Kidney (tissue), 14 donors: ENCODE results near the gene MRS2. TPM values are rescaled to one million over a fixed set of nuclear protein-coding genes. Genes with fewer than 3 reads are reported as not detected.
A peak's percentile ranks its signal among the peaks of the same experiment; 100 is the strongest.
"Not testable (repeated sequence)": the region's sequence is repeated elsewhere in the genome, so short reads cannot be mapped to it uniquely, and the experiment has no call there.

ENCODE experiments used
- DNase-seq, 5 donors: peaks; one replicate each; pipeline ENCODE4 v3.0.0-alpha.2; 2013 to 2020
- FAIRE-seq: peaks from 2 replicates; lab custom pipeline; 2012; peaks lifted over from hg19 to GRCh38; lab: Jason Lieb, UNC
- H3K27ac ChIP-seq, 2 donors: one replicate each; pipeline ENCODE4 v1.7.0; 2013; ENCODE audit warnings: low read depth in 2 of 2, low read length in 2 of 2, inconsistent platforms in 1 of 2
- H3K27me3 ChIP-seq: one replicate; pipeline ENCODE4 v1.7.1; 2013; ENCODE audit warnings: low read length, inconsistent platforms; ENCODE audit not compliant: control insufficient read depth, insufficient read depth
- H3K36me3 ChIP-seq, 3 donors: one replicate each; pipeline versions ENCODE4 v1.7.0 to v1.7.1; 2013; ENCODE audit warnings: low read length in 3 of 3, control low read depth in 1 of 3, inconsistent platforms in 1 of 3; ENCODE audit not compliant: insufficient read depth in 3 of 3, control insufficient read depth in 2 of 3
- H3K4me1 ChIP-seq, 3 donors: one replicate each; pipeline versions ENCODE4 v1.7.0 to v1.7.1; 2013; ENCODE audit warnings: low read length in 3 of 3, inconsistent platforms in 1 of 3, low read depth in 1 of 3; ENCODE audit not compliant: control insufficient read depth in 2 of 3, insufficient read depth in 2 of 3
- H3K4me3 ChIP-seq, 3 donors: one replicate each; pipeline versions ENCODE4 v1.7.0 to v1.8.1; 2013; ENCODE audit warnings: low read length in 3 of 3, control low read depth in 1 of 3, inconsistent platforms in 1 of 3
- H3K9ac ChIP-seq, 3 donors: one replicate each; pipeline versions ENCODE4 v1.7.0 to v1.7.1; 2013; ENCODE audit warnings: low read length in 3 of 3, control low read depth in 1 of 3, inconsistent platforms in 1 of 3
- H3K9me3 ChIP-seq, 3 donors: one replicate each; pipeline versions ENCODE4 v1.7.0 to v1.7.1; 2013; ENCODE audit warnings: low read length in 3 of 3, control low read depth in 1 of 3, inconsistent platforms in 1 of 3; ENCODE audit not compliant: control insufficient read depth in 2 of 3, insufficient read depth in 1 of 3
- intact Hi-C: fragments of 100-400 bp; cut with DNase I; formaldehyde crosslinking; loops from one replicate; pipeline ENCODE4 v1.11.1; 2022
- polyA plus RNA-seq: library from polyadenylated mRNA; stranded (reverse); fragments of 350-450 nt; fragmentation: Illumina TruSeq; extraction: RNeasy Lipid Tissue Mini Kit (QIAGEN cat#74804); gene quantifications from one replicate; pipeline ENCODE4 v1.2.3, GENCODE V29; 2014; ENCODE audit warnings: low read depth, low replicate concordance; ENCODE audit not compliant: insufficient read depth
- total RNA-seq: library from RNA; stranded (reverse); fragmentation: NEBNext Ultra II Directional; extraction: Animal tissue kit (Norgen Biotek cat#: 25700); gene quantifications from one replicate; pipeline ENCODE4 v1.2.1, GENCODE V29; 2021
- TF ChIP-seq, protein P1 (sequence below): IDR thresholded peaks from 3 replicates; pipeline ENCODE4 v1.5.1; 2012; ENCODE audit warnings: mild to moderate bottlenecking, moderate library complexity, borderline replicate concordance; ENCODE audit not compliant: insufficient read depth; ENCODE audit errors: extremely low read depth
- donor health status: control.
- donor health status: control.
- donor health status: control.
- donor health status: control.
- donor health status: control.
- donor health status: DM: yes; HTN: yes; CAD: no.
- donor health status: Normal renal cell carcinoma (clear cell type).

The MRS2 gene
- total and polyA plus RNA-seq, 2 donors from 2014 or later, result 23.6 to 27.8 TPM

DNA sequence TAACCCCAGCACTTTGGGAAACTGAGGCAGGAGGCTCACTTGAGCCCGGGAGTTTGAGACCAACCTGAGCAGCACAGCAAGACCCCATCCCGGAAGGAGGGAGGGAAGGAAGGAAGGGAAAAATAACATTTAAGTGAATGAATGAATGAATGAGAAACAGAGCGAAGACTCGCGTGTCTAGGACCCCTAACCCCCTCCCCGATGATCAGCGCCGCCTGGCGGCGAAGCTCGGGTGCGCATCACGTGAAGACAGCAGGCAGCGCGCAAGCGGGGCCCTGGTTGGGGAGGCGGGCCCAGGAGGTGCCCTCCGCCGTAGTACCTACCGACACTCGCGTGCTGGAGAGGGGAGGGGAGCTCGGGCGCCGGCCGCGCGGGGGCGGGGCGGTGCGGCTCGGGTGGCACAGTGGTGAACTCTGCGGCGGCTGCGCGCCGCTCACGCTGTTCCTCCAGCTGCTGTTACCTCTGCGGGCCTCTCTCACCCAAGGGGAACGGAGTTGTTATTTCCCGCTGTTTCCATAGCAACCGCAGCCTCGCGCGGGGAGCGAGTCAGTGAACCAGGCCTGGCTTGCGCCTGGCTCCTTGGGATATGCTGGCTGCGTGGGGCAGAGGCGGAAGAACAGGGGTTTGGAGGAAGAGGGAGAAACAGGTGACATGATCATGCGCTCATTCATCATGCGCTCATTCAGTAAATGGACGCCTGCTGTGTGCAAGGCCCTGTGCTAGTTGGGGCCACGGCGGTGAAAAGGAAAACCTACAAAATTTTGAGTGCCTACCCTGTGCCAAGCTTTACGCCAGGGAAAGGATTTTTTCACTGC, 42.9 kb upstream of the MRS2 start:
- Histone ChIP-seq H3K36me3 (no peaks in the 10 kb centered on the region), H3K9me3 (no peaks in the 10 kb centered on the region), H3K27me3 (no peaks in the 10 kb centered on the region), H3K4me1 (peaks cover 0 to 7% (median 5%) of the 10 kb centered on the region in 3 donors), H3K27ac (peak overlapping the region; percentile 80 to 84), H3K9ac (peak overlapping the region; percentile 12 to 74 (median 27)), H3K4me3 (peak overlapping the region; percentile 53 to 69 (median 62))
- DNase-seq (peak; percentile 97 to 99 (median 98)), FAIRE-seq (no peak)
- TF ChIP-seq, protein P1, sequence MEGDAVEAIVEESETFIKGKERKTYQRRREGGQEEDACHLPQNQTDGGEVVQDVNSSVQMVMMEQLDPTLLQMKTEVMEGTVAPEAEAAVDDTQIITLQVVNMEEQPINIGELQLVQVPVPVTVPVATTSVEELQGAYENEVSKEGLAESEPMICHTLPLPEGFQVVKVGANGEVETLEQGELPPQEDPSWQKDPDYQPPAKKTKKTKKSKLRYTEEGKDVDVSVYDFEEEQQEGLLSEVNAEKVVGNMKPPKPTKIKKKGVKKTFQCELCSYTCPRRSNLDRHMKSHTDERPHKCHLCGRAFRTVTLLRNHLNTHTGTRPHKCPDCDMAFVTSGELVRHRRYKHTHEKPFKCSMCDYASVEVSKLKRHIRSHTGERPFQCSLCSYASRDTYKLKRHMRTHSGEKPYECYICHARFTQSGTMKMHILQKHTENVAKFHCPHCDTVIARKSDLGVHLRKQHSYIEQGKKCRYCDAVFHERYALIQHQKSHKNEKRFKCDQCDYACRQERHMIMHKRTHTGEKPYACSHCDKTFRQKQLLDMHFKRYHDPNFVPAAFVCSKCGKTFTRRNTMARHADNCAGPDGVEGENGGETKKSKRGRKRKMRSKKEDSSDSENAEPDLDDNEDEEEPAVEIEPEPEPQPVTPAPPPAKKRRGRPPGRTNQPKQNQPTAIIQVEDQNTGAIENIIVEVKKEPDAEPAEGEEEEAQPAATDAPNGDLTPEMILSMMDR, result peak; percentile 62
- intact Hi-C loops, result no loop called here

DNA sequence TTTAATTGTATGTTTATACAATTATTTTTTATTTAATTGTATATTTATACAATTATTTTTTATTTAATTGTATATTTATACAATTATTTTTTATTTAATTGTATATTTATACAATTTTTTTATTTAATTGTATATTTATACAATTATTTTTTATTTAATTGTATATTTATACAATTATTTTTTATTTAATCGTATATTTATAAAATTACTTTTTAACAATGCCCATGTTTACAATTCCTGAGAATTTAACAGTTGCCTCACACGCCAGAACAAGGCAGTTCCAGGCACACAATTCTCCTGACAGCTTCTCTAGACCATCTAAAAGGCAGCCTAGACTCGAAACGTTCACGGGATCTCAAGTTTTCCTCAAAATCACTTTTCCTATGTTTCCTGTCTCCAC, 40.4 kb upstream of the MRS2 start:
- H3K27ac ChIP-seq, DNase-seq, intact Hi-C loops, FAIRE-seq, H3K36me3 ChIP-seq, H3K9me3 ChIP-seq, H3K9ac ChIP-seq, H3K27me3 ChIP-seq, H3K4me1 ChIP-seq, H3K4me3 ChIP-seq: not testable (repeated sequence)

DNA sequence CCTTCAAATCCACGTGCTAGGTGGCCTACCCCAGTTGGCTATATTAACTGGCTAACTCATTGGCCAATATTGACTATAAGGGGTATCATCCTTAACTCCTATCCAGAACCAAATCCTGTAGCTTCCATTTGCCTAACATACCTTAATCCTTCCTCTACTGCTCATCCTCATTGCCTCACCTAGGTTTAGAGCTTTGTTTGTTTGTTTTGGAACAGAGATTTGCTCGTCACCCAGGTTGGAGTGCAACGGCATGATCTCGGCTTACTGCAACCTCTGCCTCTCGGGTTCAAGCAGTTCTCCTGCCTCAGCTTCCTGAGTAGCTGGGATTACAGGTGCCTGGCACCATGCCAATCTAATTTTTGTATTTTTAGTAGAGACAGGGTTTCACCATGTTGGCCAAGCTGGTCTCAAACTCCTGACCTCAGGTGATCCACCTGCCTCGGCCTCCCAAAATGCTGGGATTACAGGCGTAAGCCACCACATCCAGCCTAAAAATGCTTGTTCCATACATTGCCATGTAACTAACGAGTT, 37.6 kb upstream of the MRS2 start:
- H3K27me3 ChIP-seq, H3K36me3 ChIP-seq, H3K27ac ChIP-seq, H3K4me3 ChIP-seq, intact Hi-C loops, DNase-seq, H3K9ac ChIP-seq, H3K4me1 ChIP-seq, FAIRE-seq, H3K9me3 ChIP-seq: not testable (repeated sequence)

DNA sequence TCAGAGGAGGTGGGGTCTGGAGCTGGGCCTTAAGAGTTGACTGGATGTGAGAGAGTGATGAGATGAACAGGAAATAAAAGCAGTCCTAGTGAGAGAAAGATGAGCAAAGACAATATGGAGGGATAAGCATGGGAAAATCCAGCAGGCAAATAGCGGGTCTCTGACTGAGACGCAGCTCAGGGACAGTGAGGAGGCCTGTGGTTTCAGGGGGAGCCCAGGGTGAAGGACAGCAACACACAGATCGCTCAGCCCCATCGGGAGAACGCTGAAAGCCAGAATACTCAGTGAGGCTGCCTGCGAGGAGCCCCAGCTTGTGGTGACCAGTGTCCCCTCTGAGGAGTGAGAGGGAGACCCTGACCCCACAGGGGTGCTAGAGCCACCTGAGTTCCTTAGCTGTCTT, 28.1 kb upstream of the MRS2 start:
- TF ChIP-seq, protein P1, result no peak
- FAIRE-seq, result no peak
- H3K4me3 ChIP-seq, result no peak overlapping the region
- H3K9me3 ChIP-seq, result no peaks in the 10 kb centered on the region
- no peak overlapping the region for H3K27ac ChIP-seq
- intact Hi-C loops, result no loop called here
- no peaks in the 10 kb centered on the region for H3K36me3 ChIP-seq
- no peak for DNase-seq
- no peaks in the 10 kb centered on the region for H3K4me1 ChIP-seq
- H3K27me3 ChIP-seq, result no peaks in the 10 kb centered on the region
- no peak overlapping the region for H3K9ac ChIP-seq
